IPS-15b (cell line): ENCODE measurements around the gene ZNF35.

ENCODE experiments used
- H3K27me3 ChIP-seq: one replicate; pipeline ENCODE4 v1.6.1; 2013; ENCODE audit warnings: low read length; ENCODE audit not compliant: control insufficient read depth, insufficient read depth
- H3K36me3 ChIP-seq: one replicate; pipeline ENCODE4 v1.6.1; 2013; ENCODE audit warnings: low read length; ENCODE audit not compliant: control insufficient read depth, insufficient read depth
- H3K4me1 ChIP-seq: one replicate; pipeline ENCODE4 v1.6.1; 2013; ENCODE audit warnings: mild to moderate bottlenecking, low read length; ENCODE audit not compliant: control insufficient read depth, insufficient read depth
- H3K4me3 ChIP-seq: one replicate; pipeline ENCODE4 v1.5.1; 2013; ENCODE audit warnings: low read depth, low read length
- H3K9ac ChIP-seq: one replicate; pipeline ENCODE4 v1.6.1; 2013; ENCODE audit warnings: low read depth, mild to moderate bottlenecking, low read length
- H3K9me3 ChIP-seq: one replicate; pipeline ENCODE4 v1.6.1; 2013; ENCODE audit warnings: mild to moderate bottlenecking, low read length; ENCODE audit not compliant: control insufficient read depth, insufficient read depth

The ZNF35 gene

DNA sequence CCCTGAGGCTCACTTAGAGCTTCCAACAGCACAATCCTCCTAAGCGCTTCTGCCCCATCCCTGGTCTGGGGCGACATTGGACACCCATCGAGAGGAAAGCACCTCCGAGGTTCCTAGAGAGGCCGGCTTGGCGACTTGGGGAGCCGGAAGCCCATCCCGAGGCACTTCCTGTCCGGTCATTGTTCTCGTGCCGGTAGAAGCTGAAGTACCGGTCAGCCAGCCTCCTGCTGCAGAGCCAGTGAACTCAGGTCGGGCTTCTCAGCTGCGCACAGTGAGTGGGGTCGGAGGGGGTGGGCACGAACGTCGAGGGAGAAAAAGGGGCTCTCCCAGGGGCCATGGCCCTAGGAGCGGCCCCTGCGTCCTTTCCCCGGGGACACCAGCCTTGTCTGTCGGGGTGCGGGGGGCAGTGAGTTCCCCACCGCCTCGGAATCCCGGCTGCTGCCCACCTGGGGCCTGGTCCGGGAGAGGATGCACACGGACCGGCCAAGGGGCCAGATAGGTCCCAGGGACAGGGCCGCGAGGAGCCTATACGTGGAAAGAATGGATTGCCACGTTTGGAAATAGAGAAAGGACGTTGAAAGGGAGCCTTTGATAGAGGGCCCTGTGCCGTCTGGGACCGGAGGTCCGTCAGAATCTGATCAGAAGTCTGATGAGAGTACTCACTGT, at the start of gene ZNF35:
Gene ZNF35, plus strand, starts transcription at position 169 of the 666 bp plus-strand sequence. CDS start 2,336 bp downstream, outside the sequence.
- Histone ChIP-seq H3K4me1 (no peaks in the 10 kb centered on the region), H3K4me3 (peak within 1 kb of the TSS; percentile 86), H3K9me3 (peaks cover 2% of the 10 kb centered on the region), H3K9ac (peak within 1 kb of the TSS; percentile 79), H3K36me3 (peaks cover 12% of the 10 kb centered on the region), H3K27me3 (no peaks in the 10 kb centered on the region)

DNA sequence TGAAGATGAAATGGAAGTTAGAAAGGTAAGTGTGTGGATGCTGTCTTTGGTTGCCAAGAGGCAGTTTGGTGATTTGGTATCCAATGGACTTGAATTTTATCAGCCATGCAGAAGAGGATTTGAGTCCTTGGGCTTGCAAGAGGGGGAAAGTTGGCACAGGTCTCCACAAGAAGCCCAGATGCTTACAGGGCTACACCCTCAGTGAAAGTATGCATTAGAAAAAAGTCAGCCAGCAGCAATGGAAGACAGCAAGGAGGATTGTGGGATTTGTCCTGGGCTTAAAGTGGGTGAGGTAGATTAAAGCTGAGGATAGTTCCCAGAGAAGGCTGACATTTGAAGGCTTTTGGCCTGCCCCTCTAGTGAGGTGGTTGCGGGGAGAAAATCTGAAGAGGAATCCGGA, 46.8 kb upstream of the ZNF35 start:
- no peaks in the 10 kb centered on the region for H3K4me1 ChIP-seq
- H3K4me3 ChIP-seq, result no peak overlapping the region
- H3K36me3 ChIP-seq, result no peaks in the 10 kb centered on the region
- H3K9ac ChIP-seq, result no peak overlapping the region
- H3K27me3 ChIP-seq, result no peaks in the 10 kb centered on the region
- H3K9me3 ChIP-seq, result no peaks in the 10 kb centered on the region

DNA sequence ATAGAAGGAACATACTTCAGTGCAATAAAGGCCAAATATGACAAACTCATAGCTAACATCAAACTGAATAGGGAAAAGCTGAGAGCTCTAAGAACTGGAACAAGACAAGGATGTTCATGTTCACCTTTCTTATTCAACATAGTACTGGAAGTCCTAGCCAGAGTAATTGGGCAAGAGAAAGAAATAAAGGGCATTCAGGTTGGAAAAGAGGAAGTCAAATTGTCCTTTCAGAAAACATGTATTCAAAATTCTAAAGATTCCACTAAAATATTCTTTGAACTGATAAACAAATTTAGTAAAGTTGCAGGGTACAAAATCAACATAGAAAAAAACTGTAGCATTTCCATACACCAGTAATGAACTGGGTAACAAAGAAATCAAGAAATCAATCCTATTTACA, 35.9 kb upstream of the ZNF35 start:
- no peaks in the 10 kb centered on the region for H3K27me3 ChIP-seq
- H3K4me3 ChIP-seq, result no peak overlapping the region
- no peak overlapping the region for H3K9ac ChIP-seq

DNA sequence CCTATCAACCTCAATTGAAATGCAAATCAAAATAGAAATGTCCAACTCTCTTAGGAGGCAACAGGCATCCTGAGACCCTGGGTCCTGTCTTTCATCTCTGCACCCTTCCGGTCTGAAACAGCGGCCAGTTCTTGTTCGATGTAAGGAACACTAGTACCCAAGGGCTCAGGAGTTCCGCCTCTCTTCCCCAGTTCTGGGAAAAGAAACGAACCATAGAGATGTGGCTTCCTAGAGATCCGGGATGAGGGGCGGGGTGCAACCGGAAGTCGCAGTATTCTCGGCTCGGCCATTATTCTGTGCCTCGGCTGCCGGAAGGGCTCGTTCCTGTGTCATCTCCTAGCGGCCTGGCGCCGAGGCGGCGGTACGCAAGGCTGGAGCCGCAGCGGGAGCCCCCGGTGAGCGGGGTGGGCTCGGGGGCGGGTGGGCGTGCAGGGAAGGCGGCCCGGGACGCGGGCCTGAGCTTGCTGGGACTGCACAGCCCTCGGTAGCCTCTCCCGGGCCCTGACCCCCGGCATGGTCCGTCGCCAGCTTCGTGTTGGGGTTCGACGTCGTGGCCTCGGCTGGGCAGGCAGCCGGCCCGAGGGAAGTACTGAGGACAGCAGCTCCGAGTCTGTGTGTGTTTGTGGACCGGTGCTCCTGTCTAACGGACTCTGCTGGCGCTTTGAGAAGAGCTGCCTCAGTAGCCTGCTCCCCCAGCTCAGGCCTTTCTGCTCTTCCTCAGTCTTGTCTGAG, 23.6 kb upstream of the ZNF35 start, which contains the start of gene ZNF197:
Gene ZNF197, plus strand, starts transcription at position 288 of the 732 bp plus-strand sequence. CDS start 4,119 bp downstream, outside the sequence.
- Histone ChIP-seq H3K9ac (peak within 1 kb of the TSS; percentile 81), H3K36me3 (no peaks in the 10 kb centered on the region), H3K4me1 (peaks cover 4% of the 10 kb centered on the region), H3K9me3 (no peaks in the 10 kb centered on the region), H3K27me3 (no peaks in the 10 kb centered on the region), H3K4me3 (peak within 1 kb of the TSS; percentile 91)

More for the DNA sequence above, 35.9 kb upstream of the ZNF35 start:
- Histone ChIP-seq H3K4me1 (no peaks in the 10 kb centered on the region), H3K9me3 (no peaks in the 10 kb centered on the region), H3K36me3 (no peaks in the 10 kb centered on the region)

DNA sequence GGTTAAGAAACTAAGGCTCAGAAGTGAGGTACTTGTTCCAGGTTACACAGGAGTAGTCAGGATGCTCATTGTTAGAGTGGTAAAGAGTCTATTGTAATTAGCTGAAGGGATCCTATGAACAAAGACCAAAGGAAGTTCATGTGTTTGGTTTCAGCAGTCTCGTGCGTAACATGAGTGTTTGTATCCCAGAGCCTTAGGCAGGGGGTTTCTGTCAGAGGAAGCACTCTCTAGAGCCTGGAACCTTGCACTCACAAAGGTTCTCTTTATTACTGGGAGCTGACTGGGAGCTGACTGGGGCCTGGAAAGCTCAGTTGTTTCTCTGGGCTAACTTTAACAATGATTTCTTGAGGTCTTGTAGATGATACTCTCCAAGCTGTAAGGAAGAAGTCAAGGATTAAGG, 19.8 kb upstream of the ZNF35 start:
- no peaks in the 10 kb centered on the region for H3K27me3 ChIP-seq
- H3K36me3 ChIP-seq, result peaks cover 4% of the 10 kb centered on the region
- H3K4me3 ChIP-seq, result no peak overlapping the region
- no peaks in the 10 kb centered on the region for H3K9me3 ChIP-seq
- H3K4me1 ChIP-seq, result peaks cover 4% of the 10 kb centered on the region
- H3K9ac ChIP-seq, result no peak overlapping the region

DNA sequence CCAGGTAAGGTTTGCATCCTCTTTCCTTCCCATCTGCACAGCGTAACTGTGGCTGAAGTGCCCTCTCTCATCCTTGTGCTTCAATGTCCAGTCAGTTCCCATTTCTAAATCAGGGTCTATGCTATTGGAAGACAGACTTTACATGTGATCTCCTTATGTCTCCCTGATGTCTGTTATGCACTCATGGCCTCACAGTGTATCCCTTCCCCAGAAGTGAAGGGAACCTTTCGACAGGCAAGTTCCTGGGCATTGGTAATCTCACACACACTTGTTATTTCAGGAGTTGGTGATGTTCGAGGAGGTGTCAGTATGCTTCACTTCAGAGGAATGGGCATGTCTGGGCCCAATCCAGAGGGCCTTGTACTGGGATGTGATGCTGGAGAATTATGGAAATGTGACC, 16.3 kb upstream of the ZNF35 start:
- H3K36me3 ChIP-seq, result peaks cover 4% of the 10 kb centered on the region
- H3K27me3 ChIP-seq, result no peaks in the 10 kb centered on the region
- no peaks in the 10 kb centered on the region for H3K9me3 ChIP-seq
- no peaks in the 10 kb centered on the region for H3K4me1 ChIP-seq
- H3K9ac ChIP-seq, result no peak overlapping the region
- no peak overlapping the region for H3K4me3 ChIP-seq

DNA sequence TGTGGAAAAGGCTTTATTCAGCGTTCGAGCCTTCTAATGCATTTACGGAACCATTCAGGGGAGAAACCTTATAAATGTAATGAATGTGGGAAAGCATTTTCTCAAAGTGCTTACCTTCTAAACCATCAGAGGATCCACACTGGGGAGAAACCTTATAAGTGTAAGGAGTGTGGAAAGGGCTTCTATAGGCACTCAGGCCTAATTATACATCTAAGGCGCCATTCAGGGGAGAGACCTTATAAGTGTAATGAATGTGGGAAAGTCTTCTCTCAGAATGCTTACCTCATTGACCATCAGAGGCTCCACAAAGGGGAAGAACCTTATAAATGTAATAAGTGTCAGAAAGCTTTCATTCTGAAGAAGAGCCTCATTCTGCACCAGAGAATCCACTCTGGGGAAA, 6.2 kb upstream of the ZNF35 start:
- Histone ChIP-seq H3K4me1 (no peaks in the 10 kb centered on the region), H3K9me3 (peaks cover 16% of the 10 kb centered on the region), H3K36me3 (peaks cover 12% of the 10 kb centered on the region), H3K27me3 (no peaks in the 10 kb centered on the region), H3K9ac (no peak overlapping the region), H3K4me3 (no peak overlapping the region)

DNA sequence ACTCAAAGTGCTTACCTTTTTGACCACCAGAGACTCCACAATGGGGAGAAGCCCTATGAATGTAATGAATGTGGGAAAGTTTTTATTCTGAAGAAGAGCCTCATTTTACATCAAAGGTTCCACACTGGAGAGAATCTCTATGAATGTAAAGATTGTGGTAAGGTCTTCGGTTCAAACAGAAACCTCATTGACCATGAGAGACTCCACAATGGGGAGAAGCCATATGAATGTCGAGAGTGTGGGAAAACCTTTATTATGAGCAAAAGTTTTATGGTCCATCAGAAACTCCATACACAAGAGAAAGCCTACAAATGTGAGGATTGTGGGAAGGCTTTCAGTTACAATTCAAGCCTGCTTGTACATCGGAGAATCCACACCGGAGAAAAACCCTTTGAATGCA, 5.5 kb upstream of the ZNF35 start:
- Histone ChIP-seq H3K4me1 (no peaks in the 10 kb centered on the region), H3K4me3 (no peak overlapping the region), H3K9me3 (peaks cover 16% of the 10 kb centered on the region), H3K9ac (no peak overlapping the region), H3K36me3 (peaks cover 12% of the 10 kb centered on the region), H3K27me3 (no peaks in the 10 kb centered on the region)

DNA sequence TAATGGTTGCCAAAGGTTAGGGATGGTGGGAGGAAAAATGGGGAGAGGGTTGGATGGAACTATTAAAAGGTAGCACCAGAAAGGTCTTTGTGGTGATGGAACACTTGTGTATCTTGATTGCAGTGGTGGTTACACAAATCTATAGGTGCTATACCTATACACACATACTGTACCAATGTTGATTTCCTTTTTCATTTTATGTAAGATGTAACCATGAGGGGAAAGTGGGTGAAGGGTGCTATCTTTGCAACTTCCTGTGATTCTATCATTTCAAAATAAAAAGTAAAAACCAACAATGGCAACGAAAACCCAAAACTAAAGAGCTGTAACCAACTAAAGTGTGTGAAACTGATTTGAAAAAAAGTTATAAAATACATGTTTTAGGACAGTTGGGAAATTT, 761 bp upstream of the ZNF35 start:
- H3K9me3 ChIP-seq, result peaks cover 9% of the 10 kb centered on the region
- H3K27me3 ChIP-seq, result no peaks in the 10 kb centered on the region
- H3K9ac ChIP-seq, result no peak overlapping the region
- H3K4me3 ChIP-seq, result no peak overlapping the region
- no peaks in the 10 kb centered on the region for H3K4me1 ChIP-seq
- peaks cover 3% of the 10 kb centered on the region for H3K36me3 ChIP-seq

DNA sequence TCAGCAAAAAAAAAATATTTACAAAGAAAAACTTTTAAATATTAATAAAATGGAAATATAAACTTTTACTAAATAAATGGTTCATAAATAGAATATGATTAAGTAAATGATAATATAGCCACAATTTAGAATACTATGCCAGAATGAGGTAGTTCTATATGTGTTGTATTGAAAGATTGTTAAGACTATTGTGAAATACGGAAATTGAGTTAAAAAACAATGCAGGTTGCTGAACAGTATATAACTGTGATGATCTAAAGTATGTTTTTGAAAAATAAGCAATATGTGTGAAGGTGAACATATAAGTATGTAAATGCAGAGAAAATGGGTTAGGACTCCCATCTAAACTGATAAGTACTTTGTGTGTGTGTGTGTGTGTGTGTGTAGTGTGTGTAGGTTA, 1.2 kb downstream of the ZNF35 start:
- no peaks in the 10 kb centered on the region for H3K4me1 ChIP-seq
- no peaks in the 10 kb centered on the region for H3K27me3 ChIP-seq
- peaks cover 19% of the 10 kb centered on the region for H3K36me3 ChIP-seq
- H3K9me3 ChIP-seq, result no peaks in the 10 kb centered on the region
- H3K9ac ChIP-seq, result no peak overlapping the region
- H3K4me3 ChIP-seq, result no peak overlapping the region

DNA sequence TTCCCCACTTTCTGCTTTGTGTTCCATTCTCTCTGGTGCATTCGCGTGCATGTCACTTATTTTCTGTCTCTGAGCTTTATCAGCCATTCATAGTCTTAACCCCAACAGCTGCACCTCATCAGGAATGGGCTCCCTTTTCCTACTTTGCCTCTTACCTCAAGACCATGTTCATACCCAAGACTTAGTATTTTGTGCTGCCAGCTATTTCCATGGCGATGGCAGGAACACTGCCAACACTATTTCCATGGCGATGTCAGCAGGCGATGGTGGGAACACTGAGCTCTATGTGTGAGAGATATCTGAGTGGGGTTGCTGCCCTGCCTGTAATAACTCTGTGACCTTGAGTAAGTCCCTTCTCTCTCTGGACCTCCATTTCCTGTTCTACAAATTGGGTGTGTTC, 5.5 kb downstream of the ZNF35 start:
- Histone ChIP-seq H3K27me3 (no peaks in the 10 kb centered on the region), H3K9me3 (no peaks in the 10 kb centered on the region), H3K4me1 (no peaks in the 10 kb centered on the region), H3K9ac (no peak overlapping the region), H3K4me3 (no peak overlapping the region), H3K36me3 (peaks cover 41% of the 10 kb centered on the region)

DNA sequence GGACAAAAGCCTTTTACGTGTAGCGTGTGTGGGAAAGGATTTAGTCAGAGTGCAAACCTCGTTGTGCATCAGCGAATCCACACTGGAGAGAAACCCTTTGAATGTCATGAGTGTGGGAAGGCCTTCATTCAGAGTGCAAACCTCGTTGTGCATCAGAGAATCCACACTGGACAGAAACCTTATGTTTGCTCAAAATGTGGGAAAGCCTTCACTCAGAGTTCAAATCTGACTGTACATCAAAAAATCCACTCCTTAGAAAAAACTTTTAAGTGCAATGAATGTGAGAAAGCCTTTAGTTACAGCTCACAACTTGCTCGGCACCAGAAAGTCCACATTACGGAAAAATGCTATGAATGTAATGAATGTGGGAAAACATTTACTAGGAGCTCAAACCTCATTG, 10.5 kb downstream of the ZNF35 start:
- Histone ChIP-seq H3K9ac (no peak overlapping the region), H3K9me3 (no peaks in the 10 kb centered on the region), H3K36me3 (peaks cover 36% of the 10 kb centered on the region), H3K4me1 (no peaks in the 10 kb centered on the region), H3K27me3 (no peaks in the 10 kb centered on the region), H3K4me3 (no peak overlapping the region)
